Measurements from ENCODE around the gene KIAA0513.

- TF ChIP-seq CTCF (IDR thresholded peaks at IDR 0.05) (no peak), EZH2phosphoT487 (IDR thresholded peaks at IDR 0.05) (no peak)
Measured at GRCh38 chr16:85003725-85004586, 23.6 kb upstream of the KIAA0513 start.

Data from neural progenitor cell (in vitro differentiated cells).